GM12873 (cell line): ENCODE measurements around the gene MIER1.

Experiments used
- TF ChIP-seq, protein P1 (sequence below): IDR thresholded peaks from 2 replicates; pipeline ENCODE4 v1.5.1; 2012; ENCODE audit warnings: low read depth, mild to moderate bottlenecking, moderate library complexity, low read length, control low read depth; ENCODE audit not compliant: insufficient read depth; ENCODE audit errors: missing control alignments

Gene MIER1

DNA sequence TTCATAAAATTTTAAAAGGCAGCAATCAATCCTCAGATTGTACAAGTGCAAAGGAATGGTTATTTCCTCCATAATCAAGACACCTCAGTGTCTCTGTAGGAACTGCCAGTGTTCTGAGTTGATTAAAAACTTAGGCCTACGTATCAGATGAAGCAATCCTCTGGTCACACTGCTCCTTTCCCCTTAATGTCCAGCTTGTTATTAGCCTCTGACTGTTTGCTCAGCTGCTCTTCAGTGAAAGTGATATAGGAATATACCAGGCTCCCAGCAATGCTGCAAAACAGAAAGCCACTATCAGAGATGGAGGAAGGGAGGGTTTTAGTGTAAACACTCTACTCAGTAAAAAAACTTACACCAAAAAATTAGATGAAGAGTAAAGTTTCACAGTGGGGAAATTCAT lies 79.4 kb downstream of the MIER1 start:
- TF ChIP-seq, protein P1, sequence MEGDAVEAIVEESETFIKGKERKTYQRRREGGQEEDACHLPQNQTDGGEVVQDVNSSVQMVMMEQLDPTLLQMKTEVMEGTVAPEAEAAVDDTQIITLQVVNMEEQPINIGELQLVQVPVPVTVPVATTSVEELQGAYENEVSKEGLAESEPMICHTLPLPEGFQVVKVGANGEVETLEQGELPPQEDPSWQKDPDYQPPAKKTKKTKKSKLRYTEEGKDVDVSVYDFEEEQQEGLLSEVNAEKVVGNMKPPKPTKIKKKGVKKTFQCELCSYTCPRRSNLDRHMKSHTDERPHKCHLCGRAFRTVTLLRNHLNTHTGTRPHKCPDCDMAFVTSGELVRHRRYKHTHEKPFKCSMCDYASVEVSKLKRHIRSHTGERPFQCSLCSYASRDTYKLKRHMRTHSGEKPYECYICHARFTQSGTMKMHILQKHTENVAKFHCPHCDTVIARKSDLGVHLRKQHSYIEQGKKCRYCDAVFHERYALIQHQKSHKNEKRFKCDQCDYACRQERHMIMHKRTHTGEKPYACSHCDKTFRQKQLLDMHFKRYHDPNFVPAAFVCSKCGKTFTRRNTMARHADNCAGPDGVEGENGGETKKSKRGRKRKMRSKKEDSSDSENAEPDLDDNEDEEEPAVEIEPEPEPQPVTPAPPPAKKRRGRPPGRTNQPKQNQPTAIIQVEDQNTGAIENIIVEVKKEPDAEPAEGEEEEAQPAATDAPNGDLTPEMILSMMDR = no peak

DNA sequence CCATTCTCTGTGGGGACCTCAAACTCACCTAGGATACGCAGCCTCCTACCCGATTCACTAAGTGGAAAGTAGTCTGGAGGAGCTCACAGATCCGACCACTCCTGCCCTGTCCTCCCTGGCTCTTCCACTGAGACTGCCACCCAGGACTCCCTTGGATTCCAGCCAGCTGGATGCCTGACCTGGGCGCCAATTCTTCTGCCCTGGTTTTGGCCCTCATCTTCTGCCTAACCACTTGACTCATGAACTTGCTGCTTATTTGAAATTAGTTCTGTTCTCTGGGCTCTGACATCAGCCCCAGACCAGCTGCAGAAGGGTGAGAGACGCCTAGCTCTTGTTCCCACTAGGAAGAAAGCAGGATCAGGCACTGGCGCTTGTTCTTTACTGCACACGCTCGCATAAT lies 80.3 kb downstream of the MIER1 start:
- TF ChIP-seq, protein P1 = no peak

DNA sequence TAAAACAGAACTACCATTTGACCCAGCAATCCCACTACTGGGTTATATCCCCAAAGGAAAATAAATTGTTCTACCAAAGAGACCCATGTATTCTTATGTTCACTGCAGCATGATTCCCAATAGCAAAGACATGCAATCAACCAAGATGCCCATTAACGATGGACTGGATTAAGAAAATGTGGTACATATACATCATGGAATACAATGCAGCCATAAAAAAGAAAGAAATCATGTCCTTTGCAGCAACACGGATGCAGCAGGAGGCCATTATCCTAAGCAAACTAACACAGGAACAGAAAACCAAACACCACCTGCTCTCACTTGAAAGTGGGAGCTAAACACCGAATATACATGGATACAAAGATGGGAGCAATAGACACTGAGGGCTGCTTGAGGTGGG lies 85.0 kb downstream of the MIER1 start:
- TF ChIP-seq, protein P1 = no peak

DNA sequence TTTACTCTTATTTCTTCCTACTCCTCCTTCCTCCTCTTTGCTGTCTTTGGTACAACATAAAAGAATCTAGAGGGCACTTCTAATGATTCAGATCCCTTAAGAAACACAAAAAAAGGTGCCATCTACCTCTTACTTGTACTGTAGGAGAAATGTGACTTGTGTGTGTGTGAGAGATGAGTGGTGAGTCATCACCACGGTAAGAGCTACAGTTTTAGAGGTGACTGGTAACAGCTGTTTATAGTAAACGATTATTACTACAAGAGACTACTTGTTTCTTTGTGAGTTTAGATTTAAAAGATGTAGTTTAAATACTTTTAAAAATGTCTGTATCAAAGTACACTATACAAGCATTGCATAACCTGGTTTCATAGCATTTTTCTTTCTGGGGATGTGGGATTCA lies 88.8 kb downstream of the MIER1 start:
- TF ChIP-seq, protein P1 = no peak

DNA sequence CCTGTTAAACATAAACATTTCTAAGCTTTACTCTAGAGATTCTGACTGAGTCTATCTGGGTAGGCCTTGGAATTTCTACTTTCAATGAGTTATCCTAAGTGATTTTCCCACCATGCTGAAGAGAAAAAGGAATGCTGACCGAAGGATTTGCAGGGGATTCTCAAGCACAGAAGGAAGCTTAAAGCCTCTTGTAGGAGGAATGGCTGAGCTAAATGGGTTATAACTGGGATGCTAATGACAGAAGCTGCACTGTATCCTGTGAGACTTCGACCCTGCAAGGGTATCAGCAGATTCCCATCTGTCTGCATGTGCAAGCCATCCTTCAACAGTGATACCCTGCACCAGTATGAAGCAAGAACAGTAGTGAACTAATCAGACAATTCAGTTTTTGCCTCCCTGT lies 93.8 kb downstream of the MIER1 start:
- TF ChIP-seq, protein P1 = no peak

DNA sequence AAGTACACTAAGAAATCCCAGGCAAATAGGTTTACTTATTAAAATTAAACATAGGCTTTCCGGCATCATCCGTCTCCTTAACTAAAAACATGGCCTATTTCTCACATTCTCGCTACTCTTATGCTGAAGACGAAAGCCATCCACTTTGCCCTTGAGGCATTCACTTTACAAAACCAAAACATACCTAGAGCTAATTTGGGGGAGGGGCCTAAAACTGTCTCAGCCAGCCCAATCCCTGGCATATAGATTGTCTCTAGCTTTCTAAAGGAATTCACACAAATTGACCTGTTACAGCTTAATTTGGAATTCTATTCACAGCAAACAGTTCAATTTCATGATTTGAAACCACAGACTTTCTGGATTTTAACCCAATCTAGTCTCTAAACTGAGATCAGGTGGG lies 94.3 kb downstream of the MIER1 start:
- TF ChIP-seq, protein P1 = no peak

DNA sequence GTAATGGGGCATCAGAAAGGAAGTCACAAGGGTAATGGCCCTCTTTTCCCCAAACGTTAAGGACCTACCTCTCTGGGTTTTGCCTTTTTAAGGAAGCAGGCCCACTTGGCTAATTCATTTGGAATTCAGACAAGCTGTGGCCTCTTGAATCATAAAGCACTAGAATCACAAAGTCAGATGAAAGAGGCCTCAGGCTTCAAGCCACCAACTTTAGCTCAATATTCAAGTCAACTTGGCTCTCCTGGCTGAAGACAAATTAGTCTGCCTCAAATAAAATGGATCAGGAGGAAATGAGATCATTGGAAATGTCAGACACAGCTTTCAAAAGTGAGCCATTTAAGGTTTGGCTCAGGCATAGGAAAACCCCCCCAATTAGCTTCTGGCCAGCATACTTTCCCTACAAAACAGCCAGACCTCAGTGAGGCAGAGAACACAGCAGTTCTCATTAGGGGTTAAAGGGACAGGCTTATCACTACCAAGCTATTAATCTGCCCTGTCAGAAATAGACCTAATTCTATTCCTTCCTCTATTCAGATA lies 94.9 kb downstream of the MIER1 start:
- TF ChIP-seq, protein P1 = no peak
